Measurements from ENCODE around the gene TNFAIP2.

TNFAIP2 gene

DNA sequence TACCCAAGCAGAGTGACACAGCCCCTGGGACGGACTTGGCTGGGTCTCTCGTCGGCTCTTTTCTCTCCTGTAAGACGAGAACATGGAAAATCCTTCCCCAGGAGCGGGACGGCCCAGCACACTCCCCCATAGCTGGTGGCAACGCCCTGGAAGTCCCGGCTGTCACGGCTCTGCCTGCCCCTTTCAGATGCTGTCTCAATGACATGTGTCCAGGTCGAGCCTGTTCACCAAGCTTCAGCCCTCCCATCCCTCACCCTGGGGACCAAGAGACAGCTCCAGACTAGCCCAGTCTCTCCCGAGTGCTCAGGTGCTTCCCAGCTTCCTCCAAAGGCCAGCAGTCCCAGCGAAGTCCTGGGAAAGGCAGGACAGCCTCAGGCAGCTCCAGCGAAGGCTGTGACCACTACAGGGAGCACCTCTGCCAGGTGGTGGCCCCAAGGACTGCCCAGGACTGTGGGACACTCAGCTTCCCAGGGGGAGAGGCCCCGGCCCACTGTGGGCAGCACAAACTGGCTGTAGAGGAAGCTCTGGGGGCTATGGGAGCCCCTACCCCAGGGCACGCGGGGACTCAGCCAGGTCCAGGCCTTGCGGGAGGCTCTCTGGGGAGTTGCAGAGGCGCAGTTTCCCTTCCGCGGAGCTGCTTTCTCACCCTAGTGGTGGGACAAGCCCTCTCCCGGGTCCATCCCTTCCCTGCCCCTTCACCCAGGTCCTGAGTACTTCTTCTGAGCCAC lies 33.6 kb downstream of the TNFAIP2 start:
- Histone ChIP-seq H3K27ac (ENCODE audit: low read depth, low read length, poor library complexity, severe bottlenecking) (no peak overlapping the region), H3F3A (ENCODE audit: insufficient read depth, low read length) (no peaks in the 10 kb centered on the region), H3K79me2 (ENCODE audit: insufficient read depth, low read length) (no peaks in the 10 kb centered on the region), H3K4me2 (ENCODE audit: low read length) (no peak overlapping the region), H3K9me3 (ENCODE audit: low read length) (0 out of 2 replicates have a peak, but pooled peaks cover 5% of the 10 kb centered on the region), H3K4me1 (ENCODE audit: insufficient read depth, low read length, severe bottlenecking) (no peaks in the 10 kb centered on the region), H3K9ac (ENCODE audit: low read length) (no peak overlapping the region), H4K20me1 (ENCODE audit: insufficient read depth, low read length) (no peaks in the 10 kb centered on the region), H3K27me3 (ENCODE audit: insufficient read depth, low read length) (peaks cover 7% of the 10 kb centered on the region; the same call in 1 of the 2 replicates), H2AFZ (ENCODE audit: low read length) (no peak overlapping the region), H3K36me3 (ENCODE audit: insufficient read depth, low read length) (no peaks in the 10 kb centered on the region; the same call in 1 of the 2 replicates), H3K4me3 (ENCODE audit: low read depth, low read length, poor library complexity, severe bottlenecking) (no peak overlapping the region), H3K9me2 (ENCODE audit: low read depth, low read length) (no peaks in the 10 kb centered on the region)
- no peak for TF ChIP-seq EZH2 (IDR thresholded peaks at IDR 0.05; ENCODE audit: borderline replicate concordance, low read length)
- TF ChIP-seq, protein P1, sequence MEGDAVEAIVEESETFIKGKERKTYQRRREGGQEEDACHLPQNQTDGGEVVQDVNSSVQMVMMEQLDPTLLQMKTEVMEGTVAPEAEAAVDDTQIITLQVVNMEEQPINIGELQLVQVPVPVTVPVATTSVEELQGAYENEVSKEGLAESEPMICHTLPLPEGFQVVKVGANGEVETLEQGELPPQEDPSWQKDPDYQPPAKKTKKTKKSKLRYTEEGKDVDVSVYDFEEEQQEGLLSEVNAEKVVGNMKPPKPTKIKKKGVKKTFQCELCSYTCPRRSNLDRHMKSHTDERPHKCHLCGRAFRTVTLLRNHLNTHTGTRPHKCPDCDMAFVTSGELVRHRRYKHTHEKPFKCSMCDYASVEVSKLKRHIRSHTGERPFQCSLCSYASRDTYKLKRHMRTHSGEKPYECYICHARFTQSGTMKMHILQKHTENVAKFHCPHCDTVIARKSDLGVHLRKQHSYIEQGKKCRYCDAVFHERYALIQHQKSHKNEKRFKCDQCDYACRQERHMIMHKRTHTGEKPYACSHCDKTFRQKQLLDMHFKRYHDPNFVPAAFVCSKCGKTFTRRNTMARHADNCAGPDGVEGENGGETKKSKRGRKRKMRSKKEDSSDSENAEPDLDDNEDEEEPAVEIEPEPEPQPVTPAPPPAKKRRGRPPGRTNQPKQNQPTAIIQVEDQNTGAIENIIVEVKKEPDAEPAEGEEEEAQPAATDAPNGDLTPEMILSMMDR (IDR thresholded peaks at IDR 0.05; ENCODE audit: low read length), result no peak

DNA sequence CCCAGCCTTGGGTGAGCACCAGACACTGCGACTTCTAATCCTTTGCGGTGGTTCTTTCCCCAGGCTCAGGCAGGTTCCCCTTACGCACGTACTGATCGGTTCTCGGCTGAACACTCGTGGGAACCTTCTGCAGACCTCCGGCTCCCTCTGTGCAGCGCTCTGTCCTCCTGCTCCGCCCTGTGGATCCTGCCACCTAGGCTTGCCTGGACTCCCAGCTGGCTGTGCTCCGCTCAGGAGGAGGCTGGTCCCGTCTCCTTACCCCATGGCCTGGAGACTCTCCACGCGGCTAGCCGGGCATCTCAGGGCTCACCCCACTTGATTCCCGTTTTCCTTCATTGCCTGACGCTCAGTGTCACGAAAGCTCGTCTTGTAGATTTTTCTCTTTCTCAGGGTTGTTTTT lies 34.7 kb downstream of the TNFAIP2 start:
- H3K4me1 ChIP-seq (ENCODE audit: insufficient read depth, low read length, severe bottlenecking), result no peaks in the 10 kb centered on the region
- TF ChIP-seq, protein P1 (IDR thresholded peaks at IDR 0.05; ENCODE audit: low read length), result no peak
- TF ChIP-seq EZH2 (IDR thresholded peaks at IDR 0.05; ENCODE audit: borderline replicate concordance, low read length), result no peak
- H3K4me2 ChIP-seq (ENCODE audit: low read length), result no peak overlapping the region
- H3K79me2 ChIP-seq (ENCODE audit: insufficient read depth, low read length), result no peaks in the 10 kb centered on the region
- no peaks in the 10 kb centered on the region for H4K20me1 ChIP-seq (ENCODE audit: insufficient read depth, low read length)
- H3K9me2 ChIP-seq (ENCODE audit: low read depth, low read length), result no peaks in the 10 kb centered on the region
- no peaks in the 10 kb centered on the region for H3F3A ChIP-seq (ENCODE audit: insufficient read depth, low read length)
- 0 out of 2 replicates have a peak, but pooled peaks cover 12% of the 10 kb centered on the region for H3K9me3 ChIP-seq (ENCODE audit: low read length)
- peaks cover 12% of the 10 kb centered on the region; the same call in 1 of the 2 replicates for H3K27me3 ChIP-seq (ENCODE audit: insufficient read depth, low read length)
- H3K4me3 ChIP-seq (ENCODE audit: low read depth, low read length, poor library complexity, severe bottlenecking), result no peak overlapping the region
- no peak overlapping the region for H3K9ac ChIP-seq (ENCODE audit: low read length)
- H2AFZ ChIP-seq (ENCODE audit: low read length), result no peak overlapping the region
- no peak overlapping the region for H3K27ac ChIP-seq (ENCODE audit: low read depth, low read length, poor library complexity, severe bottlenecking)
- H3K36me3 ChIP-seq (ENCODE audit: insufficient read depth, low read length), result no peaks in the 10 kb centered on the region; the same call in 1 of the 2 replicates

DNA sequence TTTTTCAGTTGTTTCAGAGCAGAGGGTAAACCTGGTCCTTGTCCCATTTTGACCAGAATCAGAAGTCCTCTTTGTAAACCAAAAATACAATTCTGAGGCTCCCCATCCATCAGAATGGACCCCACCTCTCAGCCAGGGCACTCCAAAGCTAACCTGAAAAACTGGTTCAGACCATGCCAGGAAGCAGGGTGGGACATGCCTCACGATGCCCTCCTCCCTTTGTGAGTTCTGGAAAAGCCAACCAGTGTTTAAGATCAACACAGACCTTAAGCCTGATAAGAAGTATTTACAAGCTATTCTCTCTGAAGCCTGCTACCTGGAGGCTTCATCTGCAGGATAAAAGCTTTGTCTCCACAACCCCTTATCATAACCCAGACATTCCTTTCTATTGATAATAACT lies 35.4 kb downstream of the TNFAIP2 start:
- Histone ChIP-seq H4K20me1 (ENCODE audit: insufficient read depth, low read length) (no peaks in the 10 kb centered on the region), H3F3A (ENCODE audit: insufficient read depth, low read length) (no peaks in the 10 kb centered on the region), H3K79me2 (ENCODE audit: insufficient read depth, low read length) (no peaks in the 10 kb centered on the region), H3K9ac (ENCODE audit: low read length) (no peak overlapping the region), H3K4me3 (ENCODE audit: low read depth, low read length, poor library complexity, severe bottlenecking) (no peak overlapping the region), H3K27ac (ENCODE audit: low read depth, low read length, poor library complexity, severe bottlenecking) (no peak overlapping the region), H3K27me3 (ENCODE audit: insufficient read depth, low read length) (peaks cover 16% of the 10 kb centered on the region; the same call in 1 of the 2 replicates), H3K9me2 (ENCODE audit: low read depth, low read length) (no peaks in the 10 kb centered on the region), H3K4me1 (ENCODE audit: insufficient read depth, low read length, severe bottlenecking) (no peaks in the 10 kb centered on the region), H3K4me2 (ENCODE audit: low read length) (no peak overlapping the region), H3K36me3 (ENCODE audit: insufficient read depth, low read length) (no peaks in the 10 kb centered on the region; the same call in 1 of the 2 replicates), H2AFZ (ENCODE audit: low read length) (no peak overlapping the region), H3K9me3 (ENCODE audit: low read length) (0 out of 2 replicates have a peak, but pooled peaks cover 12% of the 10 kb centered on the region)
- TF ChIP-seq, protein P1 (IDR thresholded peaks at IDR 0.05; ENCODE audit: low read length), result no peak
- no peak for TF ChIP-seq EZH2 (IDR thresholded peaks at IDR 0.05; ENCODE audit: borderline replicate concordance, low read length)

All from OCI-LY1 (cell line).